ENCODE results near the gene CAPN2. TPM values are rescaled to one million over a fixed set of nuclear protein-coding genes. Genes with fewer than 3 reads are reported as not detected.
A peak's percentile ranks its signal among the peaks of the same experiment; 100 is the strongest.

The CAPN2 gene
- total RNA-seq, 1 donor from 2014 or later, result 184 TPM

- peak overlapping the region; percentile 99 for H3K27ac Mint-ChIP-seq (ENCODE audit: unreplicated experiment)
- no peak for TF ChIP-seq CTCF (IDR thresholded peaks at IDR 0.05; ENCODE audit: unreplicated experiment)
- H3K9me3 Mint-ChIP-seq (ENCODE audit: unreplicated experiment), result no peaks in the 10 kb centered on the region
- H3K36me3 Mint-ChIP-seq (ENCODE audit: low read depth, unreplicated experiment), result peaks cover 44% of the 10 kb centered on the region
- H3K4me3 Mint-ChIP-seq (ENCODE audit: unreplicated experiment), result peak overlapping the region; percentile 82
- no peak for DNase-seq (ENCODE audit: low spot score)
- peaks cover 34% of the 10 kb centered on the region for H3K4me1 Mint-ChIP-seq (ENCODE audit: unreplicated experiment)
- H3K27me3 Mint-ChIP-seq (ENCODE audit: unreplicated experiment), result peaks cover 16% of the 10 kb centered on the region
Observed at GRCh38 chr1:223742856-223743517, 30.6 kb downstream of the CAPN2 start.

GRCh38 chr1:223745731-223746130, 33.4 kb downstream of the CAPN2 start:
- Mint-ChIP-seq H3K9me3 (ENCODE audit: unreplicated experiment) (no peaks in the 10 kb centered on the region), H3K27me3 (ENCODE audit: unreplicated experiment) (peaks cover 23% of the 10 kb centered on the region), H3K36me3 (ENCODE audit: low read depth, unreplicated experiment) (peaks cover 47% of the 10 kb centered on the region), H3K27ac (ENCODE audit: unreplicated experiment) (no peak overlapping the region), H3K4me1 (ENCODE audit: unreplicated experiment) (peaks cover 27% of the 10 kb centered on the region), H3K4me3 (ENCODE audit: unreplicated experiment) (no peak overlapping the region)
- DNase-seq (ENCODE audit: low spot score), result no peak
- no peak for TF ChIP-seq CTCF (IDR thresholded peaks at IDR 0.05; ENCODE audit: unreplicated experiment)

- no peaks in the 10 kb centered on the region for H3K9me3 Mint-ChIP-seq (ENCODE audit: unreplicated experiment)
- peaks cover 61% of the 10 kb centered on the region for H3K36me3 Mint-ChIP-seq (ENCODE audit: low read depth, unreplicated experiment)
- H3K27me3 Mint-ChIP-seq (ENCODE audit: unreplicated experiment), result peaks cover 23% of the 10 kb centered on the region
- DNase-seq (ENCODE audit: low spot score), result no peak
- H3K4me3 Mint-ChIP-seq (ENCODE audit: unreplicated experiment), result no peak overlapping the region
- no peak overlapping the region for H3K27ac Mint-ChIP-seq (ENCODE audit: unreplicated experiment)
- peaks cover 23% of the 10 kb centered on the region for H3K4me1 Mint-ChIP-seq (ENCODE audit: unreplicated experiment)
- no peak for TF ChIP-seq CTCF (IDR thresholded peaks at IDR 0.05; ENCODE audit: unreplicated experiment)
Observed at GRCh38 chr1:223747838-223748335, 35.5 kb downstream of the CAPN2 start.

- Mint-ChIP-seq H3K9me3 (ENCODE audit: unreplicated experiment) (no peaks in the 10 kb centered on the region), H3K36me3 (ENCODE audit: low read depth, unreplicated experiment) (peaks cover 66% of the 10 kb centered on the region), H3K4me1 (ENCODE audit: unreplicated experiment) (peaks cover 23% of the 10 kb centered on the region), H3K27ac (ENCODE audit: unreplicated experiment) (no peak overlapping the region), H3K27me3 (ENCODE audit: unreplicated experiment) (peaks cover 20% of the 10 kb centered on the region), H3K4me3 (ENCODE audit: unreplicated experiment) (no peak overlapping the region)
- no peak for TF ChIP-seq CTCF (IDR thresholded peaks at IDR 0.05; ENCODE audit: unreplicated experiment)
- no peak for DNase-seq (ENCODE audit: low spot score)
Observed at GRCh38 chr1:223748405-223748772, 36.0 kb downstream of the CAPN2 start.
